Measurements from ENCODE around the gene EFCAB8. TPM values are rescaled to one million over a fixed set of nuclear protein-coding genes. Genes with fewer than 3 reads are reported as not detected.

Gene EFCAB8
- total RNA-seq, 1 experiment from 2014 or later, result not detected

GRCh38 chr20:32983459-32984112 lies 124.9 kb downstream of the EFCAB8 start:
- ChIA-PET CTCF (no interaction called here), POLR2A (ENCODE audit: unreplicated experiment) (no interaction called here)
- Histone ChIP-seq H3K9ac (ENCODE audit: low read length) (no peak overlapping the region), H3K4me2 (ENCODE audit: low read length) (no peak overlapping the region), H3K79me2 (ENCODE audit: low read length) (no peaks in the 10 kb centered on the region), H3K9me2 (replicated peaks; ENCODE audit: low read length) (no peaks in the 10 kb centered on the region), H3F3A (ENCODE audit: low read length, unreplicated experiment) (no peaks in the 10 kb centered on the region), H3K27me3 (ENCODE audit: low read length) (peaks cover 24% of the 10 kb centered on the region), H3K27ac (ENCODE audit: low read length) (no peak overlapping the region), H3K4me1 (ENCODE audit: insufficient read depth, low read length) (no peaks in the 10 kb centered on the region), H2AFZ (ENCODE audit: low read length) (no peak overlapping the region), H4K20me1 (ENCODE audit: low read length) (no peaks in the 10 kb centered on the region), H3K36me3 (ENCODE audit: low read depth, low read length) (no peaks in the 10 kb centered on the region), H3K4me3 (ENCODE audit: low read length) (no peak overlapping the region), H3K9me3 (ENCODE audit: low read length) (no peaks in the 10 kb centered on the region)
- BruUV-seq (replicated peaks), result no TSS peak
- intact Hi-C loops (cut with micrococcal nuclease), result no loop called here
- DNase-seq (no peak), ATAC-seq (no peak)
- no peak for TF ChIP-seq EZH2 (IDR thresholded peaks at IDR 0.05; ENCODE audit: low read length, unreplicated experiment)
- TF ChIP-seq EZH2phosphoT487 (IDR thresholded peaks at IDR 0.05; ENCODE audit: borderline replicate concordance, low read length), result no peak
- TF ChIP-seq CTCF (conservative IDR thresholded peaks at IDR 0.05; ENCODE audit: low read depth, low read length), result no peak

GRCh38 chr20:32984196-32984595 lies 125.5 kb downstream of the EFCAB8 start:
- Histone ChIP-seq H3K27me3 (ENCODE audit: low read length) (peaks cover 17% of the 10 kb centered on the region), H2AFZ (ENCODE audit: low read length) (no peak overlapping the region), H3K4me3 (ENCODE audit: low read length) (no peak overlapping the region), H3K4me1 (ENCODE audit: insufficient read depth, low read length) (no peaks in the 10 kb centered on the region), H4K20me1 (ENCODE audit: low read length) (no peaks in the 10 kb centered on the region), H3K9me2 (replicated peaks; ENCODE audit: low read length) (no peaks in the 10 kb centered on the region), H3K9ac (ENCODE audit: low read length) (no peak overlapping the region), H3K79me2 (ENCODE audit: low read length) (no peaks in the 10 kb centered on the region), H3K4me2 (ENCODE audit: low read length) (no peak overlapping the region), H3K9me3 (ENCODE audit: low read length) (no peaks in the 10 kb centered on the region), H3F3A (ENCODE audit: low read length, unreplicated experiment) (no peaks in the 10 kb centered on the region), H3K27ac (ENCODE audit: low read length) (no peak overlapping the region), H3K36me3 (ENCODE audit: low read depth, low read length) (no peaks in the 10 kb centered on the region)
- TF ChIP-seq EZH2 (IDR thresholded peaks at IDR 0.05; ENCODE audit: low read length, unreplicated experiment), result no peak
- no peak for TF ChIP-seq EZH2phosphoT487 (IDR thresholded peaks at IDR 0.05; ENCODE audit: borderline replicate concordance, low read length)
- TF ChIP-seq CTCF (conservative IDR thresholded peaks at IDR 0.05; ENCODE audit: low read depth, low read length), result no peak
- CTCF ChIA-PET, result no interaction called here
- no peak for DNase-seq
- POLR2A ChIA-PET (ENCODE audit: unreplicated experiment), result no interaction called here
- ATAC-seq, result no peak
- BruUV-seq (replicated peaks), result no TSS peak
- intact Hi-C loops (cut with micrococcal nuclease), result no loop called here

- no peak for TF ChIP-seq EZH2phosphoT487 (IDR thresholded peaks at IDR 0.05; ENCODE audit: borderline replicate concordance, low read length)
- TF ChIP-seq CTCF (conservative IDR thresholded peaks at IDR 0.05; ENCODE audit: low read depth, low read length), result no peak
- no peak for TF ChIP-seq EZH2 (IDR thresholded peaks at IDR 0.05; ENCODE audit: low read length, unreplicated experiment)
- Histone ChIP-seq H3K4me3 (ENCODE audit: low read length) (no peak overlapping the region), H3K27me3 (ENCODE audit: low read length) (peaks cover 11% of the 10 kb centered on the region; the same call in 1 of the 2 replicates), H3K4me1 (ENCODE audit: insufficient read depth, low read length) (no peaks in the 10 kb centered on the region), H3K9ac (ENCODE audit: low read length) (no peak overlapping the region), H3K9me3 (ENCODE audit: low read length) (no peaks in the 10 kb centered on the region), H3K79me2 (ENCODE audit: low read length) (no peaks in the 10 kb centered on the region), H3K4me2 (ENCODE audit: low read length) (no peak overlapping the region), H3F3A (ENCODE audit: low read length, unreplicated experiment) (no peaks in the 10 kb centered on the region), H4K20me1 (ENCODE audit: low read length) (no peaks in the 10 kb centered on the region), H3K9me2 (replicated peaks; ENCODE audit: low read length) (no peaks in the 10 kb centered on the region), H3K36me3 (ENCODE audit: low read depth, low read length) (no peaks in the 10 kb centered on the region), H3K27ac (ENCODE audit: low read length) (no peak overlapping the region), H2AFZ (ENCODE audit: low read length) (no peak overlapping the region)
- POLR2A ChIA-PET (ENCODE audit: unreplicated experiment), result no interaction called here
- CTCF ChIA-PET, result interaction anchor here (0.6 kb wide), 1 partner anchor 73 kb away, joined by 3 read pairs; no protein-coding TSS in a partner anchor
- no TSS peak for BruUV-seq (replicated peaks)
- intact Hi-C loops (cut with micrococcal nuclease), result no loop called here
- DNase-seq (no peak), ATAC-seq (no peak)
These were observed 126.1 kb downstream of the EFCAB8 start for GRCh38 chr20:32984631-32985354.
